Measurements from ENCODE around the gene WNT7B.

The WNT7B gene

GRCh38 chr22:45893516-45893915, 83.4 kb downstream of the WNT7B start:
- no peak overlapping the region for H3K4me3 ChIP-seq (replicated peaks; ENCODE audit: low read depth, low read length)
- DNase-seq (ENCODE audit: extremely low read depth, low read depth): no peak
- TF ChIP-seq, protein P1, sequence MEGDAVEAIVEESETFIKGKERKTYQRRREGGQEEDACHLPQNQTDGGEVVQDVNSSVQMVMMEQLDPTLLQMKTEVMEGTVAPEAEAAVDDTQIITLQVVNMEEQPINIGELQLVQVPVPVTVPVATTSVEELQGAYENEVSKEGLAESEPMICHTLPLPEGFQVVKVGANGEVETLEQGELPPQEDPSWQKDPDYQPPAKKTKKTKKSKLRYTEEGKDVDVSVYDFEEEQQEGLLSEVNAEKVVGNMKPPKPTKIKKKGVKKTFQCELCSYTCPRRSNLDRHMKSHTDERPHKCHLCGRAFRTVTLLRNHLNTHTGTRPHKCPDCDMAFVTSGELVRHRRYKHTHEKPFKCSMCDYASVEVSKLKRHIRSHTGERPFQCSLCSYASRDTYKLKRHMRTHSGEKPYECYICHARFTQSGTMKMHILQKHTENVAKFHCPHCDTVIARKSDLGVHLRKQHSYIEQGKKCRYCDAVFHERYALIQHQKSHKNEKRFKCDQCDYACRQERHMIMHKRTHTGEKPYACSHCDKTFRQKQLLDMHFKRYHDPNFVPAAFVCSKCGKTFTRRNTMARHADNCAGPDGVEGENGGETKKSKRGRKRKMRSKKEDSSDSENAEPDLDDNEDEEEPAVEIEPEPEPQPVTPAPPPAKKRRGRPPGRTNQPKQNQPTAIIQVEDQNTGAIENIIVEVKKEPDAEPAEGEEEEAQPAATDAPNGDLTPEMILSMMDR (IDR thresholded peaks at IDR 0.05; ENCODE audit: low read depth, low read length, missing control alignments): no peak

- TF ChIP-seq, protein P1 (IDR thresholded peaks at IDR 0.05; ENCODE audit: low read depth, low read length, missing control alignments): no peak
- DNase-seq (ENCODE audit: extremely low read depth, low read depth): no peak
- no peak overlapping the region for H3K4me3 ChIP-seq (replicated peaks; ENCODE audit: low read depth, low read length)
Measured at GRCh38 chr22:45892681-45893461, 84.1 kb downstream of the WNT7B start.

- TF ChIP-seq, protein P1 (IDR thresholded peaks at IDR 0.05; ENCODE audit: low read depth, low read length, missing control alignments): no peak
- DNase-seq (ENCODE audit: extremely low read depth, low read depth): no peak
- no peak overlapping the region for H3K4me3 ChIP-seq (replicated peaks; ENCODE audit: low read depth, low read length)
Measured at GRCh38 chr22:45891996-45892621, 84.9 kb downstream of the WNT7B start.

GRCh38 chr22:45891471-45891995, 85.4 kb downstream of the WNT7B start:
- TF ChIP-seq, protein P1 (IDR thresholded peaks at IDR 0.05; ENCODE audit: low read depth, low read length, missing control alignments): no peak
- DNase-seq (ENCODE audit: extremely low read depth, low read depth): no peak
- no peak overlapping the region for H3K4me3 ChIP-seq (replicated peaks; ENCODE audit: low read depth, low read length)

DNA sequence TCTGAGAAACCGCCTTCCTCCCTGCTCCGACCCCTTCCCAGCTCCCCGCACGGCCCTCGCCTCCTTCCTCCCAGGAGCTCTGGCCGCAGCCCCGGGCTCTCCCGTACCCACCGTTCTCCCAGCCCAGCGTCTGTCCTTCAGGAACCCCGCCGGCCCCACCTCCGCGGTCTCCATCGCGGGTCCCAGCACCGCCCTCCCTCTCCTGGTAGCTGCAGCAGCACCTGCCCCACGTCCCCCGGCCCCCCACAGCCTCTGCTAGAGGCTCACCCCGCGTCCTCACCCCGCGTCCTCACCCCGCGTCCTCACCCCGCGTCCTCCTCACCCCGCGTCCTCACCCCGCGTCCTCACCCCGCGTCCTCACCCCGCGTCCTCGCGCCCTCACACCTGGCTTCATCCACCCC, 85.9 kb downstream of the WNT7B start:
- DNase-seq (ENCODE audit: extremely low read depth, low read depth): no peak
- TF ChIP-seq, protein P1 (IDR thresholded peaks at IDR 0.05; ENCODE audit: low read depth, low read length, missing control alignments): no peak
- no peak overlapping the region for H3K4me3 ChIP-seq (replicated peaks; ENCODE audit: low read depth, low read length)

DNA sequence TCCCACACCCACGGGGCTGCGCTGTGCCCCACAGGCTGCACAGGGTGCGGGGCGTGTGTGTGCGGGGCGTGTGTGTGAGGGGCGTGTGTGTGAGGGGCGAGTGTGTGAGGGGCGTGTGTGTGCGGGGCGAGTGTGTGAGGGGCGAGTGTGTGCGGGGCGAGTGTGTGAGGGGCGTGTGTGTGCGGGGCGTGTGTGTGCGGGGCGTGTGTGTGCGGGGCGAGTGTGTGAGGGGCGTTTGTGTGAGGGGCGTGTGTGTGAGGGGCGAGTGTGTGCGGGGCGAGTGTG, 86.7 kb downstream of the WNT7B start:
- H3K4me3 ChIP-seq (replicated peaks; ENCODE audit: low read depth, low read length): no peak overlapping the region
- DNase-seq (ENCODE audit: extremely low read depth, low read depth): no peak
- TF ChIP-seq, protein P1 (IDR thresholded peaks at IDR 0.05; ENCODE audit: low read depth, low read length, missing control alignments): no peak

Measured in HFF-Myc (cell line).